HepG2 (cell line): ENCODE data around the gene LGI4. TPM values are rescaled to one million over a fixed set of nuclear protein-coding genes. Genes with fewer than 3 reads are reported as not detected.

Source experiments
- AKNA ChIP-seq: sonication (generic); formaldehyde crosslinking; IDR thresholded peaks from 2 replicates; pipeline ENCODE4 v1.4.0; 2020; ENCODE audit warnings: missing genetic modification reagents, borderline replicate concordance
- E2F1 ChIP-seq: sonication (generic); formaldehyde crosslinking; IDR thresholded peaks from 2 replicates; pipeline ENCODE4 v1.5.0; 2020; ENCODE audit warnings: missing genetic modification reagents
- FOXP1 ChIP-seq, 2 experiments: fragments of 450-650 bp in 1 of 2; IDR thresholded peaks; 2 replicates each; pipeline ENCODE4 v1.6.1; 2017 to 2018; ENCODE audit warnings: antibody characterized with exemption in 1 of 2
- HIVEP1 ChIP-seq: sonication (generic); formaldehyde crosslinking; IDR thresholded peaks from 2 replicates; pipeline ENCODE4 v1.4.0; 2020; ENCODE audit warnings: mild to moderate bottlenecking, missing genetic modification reagents
- MLX ChIP-seq: IDR thresholded peaks from 2 replicates; pipeline ENCODE4 v1.6.1; 2016
- RERE ChIP-seq: IDR thresholded peaks from 2 replicates; pipeline ENCODE4 v1.6.1; 2016; ENCODE audit warnings: low read depth, missing genetic modification reagents, missing compliant biosample characterization
- TRIM24 ChIP-seq: sonication (generic); formaldehyde crosslinking; IDR thresholded peaks from 2 replicates; pipeline ENCODE4 v1.8.0; 2022; ENCODE audit warnings: mild to moderate bottlenecking, missing genetic modification reagents
- ZNF318 ChIP-seq: sonication (generic); formaldehyde crosslinking; IDR thresholded peaks from 2 replicates; pipeline ENCODE4 v1.4.0; 2020; ENCODE audit warnings: mild to moderate bottlenecking, missing genetic modification reagents
- polyA plus RNA-seq, 8 experiments: library from polyadenylated mRNA; depleted of rRNA in 3 of 8; stranded (reverse) in 7 of 8; unstranded in 1 of 8; fragments of >200 nt; fragmentation: Illumina TruSeq in 4 of 8; extraction: Trizol in 4 of 8; gene quantifications; 2 replicates each; pipeline versions ENCODE4 v1.2.1 to v1.2.3, GENCODE V29; 2011 to 2016; ENCODE audit warnings: low read depth in 4 of 8, missing spikeins in 1 of 8, mixed read lengths in 1 of 8; ENCODE audit not compliant: insufficient read depth in 1 of 8
- total RNA-seq, 5 experiments: library from RNA; depleted of rRNA; stranded (reverse); fragments of >200 nt; fragmentation: Illumina TruSeq; extraction: Trizol; gene quantifications; 2 replicates each; pipeline ENCODE4 v1.2.3, GENCODE V29; 2016; ENCODE audit warnings: low read depth in 1 of 5

Gene LGI4
- total and polyA plus RNA-seq, 2 of the 13 experiments (the other 11 are each of a cell fraction or from before 2014, with no cell fraction given): 2.8 TPM; not detected in 1

GRCh38 chr19:35135389-35135909 is 590 bp upstream of the LGI4 start (continued):
- no peak for TF ChIP-seq ZNF318 (CRISPR knock-in tag)
- no peak for TF ChIP-seq FOXP1 (IDR thresholded peaks at IDR 0.05)
- no peak for TF ChIP-seq FOXP1 (CRISPR knock-in tag; IDR thresholded peaks at IDR 0.05)
- no peak for TF ChIP-seq AKNA (CRISPR knock-in tag)
- no peak for TF ChIP-seq MLX (CRISPR knock-in tag)
- no peak for TF ChIP-seq RERE (CRISPR knock-in tag)
- TF ChIP-seq HIVEP1 (CRISPR knock-in tag): no peak; the same call in 1 of the 2 replicates
- TF ChIP-seq TRIM24: no peak
- TF ChIP-seq E2F1 (CRISPR knock-in tag): no peak
